IMR-90 (cell line): ENCODE measurements around the gene FREM3. TPM values are rescaled to one million over a fixed set of nuclear protein-coding genes. Genes with fewer than 3 reads are reported as not detected.

ENCODE experiments used
- ATAC-seq: fragments of 200-7000 bp; cut with Tn5 transposase; 2 replicates; pipeline ENCODE4 v1.9.1; 2020; ENCODE audit warnings: low read depth, mild to moderate bottlenecking, moderate library complexity
- BruUV-seq: library from RNA; stranded (reverse); fragments of 400-500 nt; replicated peaks from 2 replicates; lab custom pipeline; 2021; lab: Mats Ljungman, UMichigan
- CTCF ChIA-PET: fragments of 300-600 bp; formaldehyde crosslinking; extraction: SDS; loops from one replicate; lab custom pipeline; 2021; ENCODE audit warnings: antibody characterized with exemption; lab: Yijun Ruan, JAX
- POLR2A ChIA-PET: fragments of 300-600 bp; sonication (Branson Sonifier 250); formaldehyde crosslinking; loops from one replicate; lab custom pipeline; 2022; ENCODE audit warnings: antibody characterized with exemption; ENCODE audit not compliant: unreplicated experiment; lab: Charles Lee
- DNase-seq: peaks from one replicate; pipeline ENCODE4 v3.0.0; 2013
- H2AFZ ChIP-seq: replicated peaks from 2 replicates; pipeline ENCODE3; 2013; ENCODE audit warnings: low read length, mild to moderate bottlenecking; ENCODE audit not compliant: poor library complexity
- H2AK5ac ChIP-seq: 2 replicates; pipeline ENCODE4 v1.6.1; 2013; ENCODE audit warnings: low read depth, low read length, inconsistent platforms
- H2AK9ac ChIP-seq: replicated peaks from 2 replicates; pipeline ENCODE3; 2013; ENCODE audit warnings: mild to moderate bottlenecking, low read depth, low read length, moderate library complexity; ENCODE audit not compliant: poor library complexity
- H2BK120ac ChIP-seq: 2 replicates; pipeline ENCODE4 v1.6.1; 2013; ENCODE audit warnings: low read depth, low read length, inconsistent platforms
- H2BK15ac ChIP-seq: 3 replicates; pipeline ENCODE4 v1.6.1; 2013; ENCODE audit warnings: low read depth, low read length, inconsistent platforms
- H2BK20ac ChIP-seq: 2 replicates; pipeline ENCODE4 v1.6.1; 2013; ENCODE audit warnings: low read depth, mild to moderate bottlenecking, inconsistent platforms, low read length, moderate library complexity
- H2BK5ac ChIP-seq: 2 replicates; pipeline ENCODE4 v1.6.1; 2013; ENCODE audit warnings: mild to moderate bottlenecking, low read depth, low read length, inconsistent platforms; ENCODE audit not compliant: poor library complexity, severe bottlenecking
- H3K14ac ChIP-seq: replicated peaks from 2 replicates; pipeline ENCODE4 v1.6.1; 2013; ENCODE audit warnings: low read depth, low read length, inconsistent platforms
- H3K18ac ChIP-seq: 2 replicates; pipeline ENCODE4 v1.6.1; 2013; ENCODE audit warnings: low read depth, low read length, control low read depth
- H3K23ac ChIP-seq: 2 replicates; pipeline ENCODE4 v1.6.1; 2013; ENCODE audit warnings: low read depth, low read length, inconsistent platforms
- H3K27ac ChIP-seq: 2 replicates; pipeline ENCODE4 v1.5.1; 2013; ENCODE audit warnings: mild to moderate bottlenecking, control low read depth, low read length; ENCODE audit not compliant: insufficient read depth
- H3K27me3 ChIP-seq: 2 replicates; pipeline ENCODE4 v1.6.1; 2013; ENCODE audit warnings: low read length; ENCODE audit not compliant: control insufficient read depth, insufficient read depth
- H3K36me3 ChIP-seq: 2 replicates; pipeline ENCODE4 v1.6.1; 2013; ENCODE audit warnings: low read length, mixed read lengths; ENCODE audit not compliant: control insufficient read depth, insufficient read depth
- H3K4ac ChIP-seq: 2 replicates; pipeline ENCODE4 v1.6.1; 2013; ENCODE audit warnings: low read depth, low read length, inconsistent platforms
- H3K4me1 ChIP-seq: 2 replicates; pipeline ENCODE4 v1.6.1; 2013; ENCODE audit warnings: low read length, mixed read lengths; ENCODE audit not compliant: control insufficient read depth, insufficient read depth
- H3K4me2 ChIP-seq: 2 replicates; pipeline ENCODE4 v1.6.1; 2013; ENCODE audit warnings: low read depth, mild to moderate bottlenecking, control low read depth, low read length, moderate library complexity
- H3K4me3 ChIP-seq: 2 replicates; pipeline ENCODE4 v1.5.1; 2013; ENCODE audit warnings: low read depth, mild to moderate bottlenecking, control low read depth, low read length, moderate library complexity; ENCODE audit not compliant: insufficient read depth
- H3K56ac ChIP-seq: 2 replicates; pipeline ENCODE4 v1.6.1; 2013; ENCODE audit warnings: low read length, inconsistent platforms; ENCODE audit not compliant: insufficient read depth; ENCODE audit errors: extremely low read depth
- H3K79me1 ChIP-seq, 2 experiments: 2 replicates each; pipeline ENCODE4 v1.6.1; 2013; ENCODE audit warnings: low read length in 2 of 2, inconsistent platforms in 1 of 2, low read depth in 1 of 2
- H3K9ac ChIP-seq: 2 replicates; pipeline ENCODE4 v1.6.1; 2013; ENCODE audit warnings: low read depth, low read length, control low read depth
- H3K9me1 ChIP-seq: 2 replicates; pipeline ENCODE4 v1.6.1; 2013; ENCODE audit warnings: low read length, inconsistent platforms; ENCODE audit not compliant: insufficient read depth
- H3K9me3 ChIP-seq: 2 replicates; pipeline ENCODE4 v1.6.1; 2013; ENCODE audit warnings: low read length; ENCODE audit not compliant: control insufficient read depth, insufficient read depth
- H4K20me1 ChIP-seq: 2 replicates; pipeline ENCODE4 v1.6.1; 2013; ENCODE audit warnings: low read length, inconsistent platforms; ENCODE audit not compliant: insufficient read depth
- H4K5ac ChIP-seq: 2 replicates; pipeline ENCODE4 v1.6.1; 2013; ENCODE audit warnings: mild to moderate bottlenecking, low read depth, low read length, control low read depth
- H4K8ac ChIP-seq, 2 experiments: 2 replicates each; pipeline ENCODE4 v1.6.1; 2013; ENCODE audit warnings: low read depth in 2 of 2, low read length in 2 of 2, control low read depth in 1 of 2, inconsistent platforms in 1 of 2
- H4K91ac ChIP-seq: 2 replicates; pipeline ENCODE4 v1.6.1; 2013; ENCODE audit warnings: low read depth, low read length, inconsistent platforms; ENCODE audit not compliant: insufficient read depth
- BHLHE40 ChIP-seq: fragments of 150-350 bp; IDR thresholded peaks from 2 replicates; pipeline ENCODE4 v1.6.1; 2016; ENCODE audit warnings: mild to moderate bottlenecking, low read depth, low read length
- CEBPB ChIP-seq: IDR thresholded peaks from 2 replicates; pipeline ENCODE4 v1.6.1; 2012; ENCODE audit warnings: low read depth, low read length, improper control_type of control experiment
- CHD1 ChIP-seq: IDR thresholded peaks from 2 replicates; pipeline ENCODE4 v1.6.1; 2012; ENCODE audit warnings: low read depth, low read length, improper control_type of control experiment
- ELK1 ChIP-seq: fragments of 150-350 bp; IDR thresholded peaks from 2 replicates; pipeline ENCODE4 v1.6.1; 2016; ENCODE audit warnings: low read depth, mild to moderate bottlenecking, low read length, moderate library complexity, borderline replicate concordance
- FOS ChIP-seq: fragments of 150-350 bp; IDR thresholded peaks from 2 replicates; pipeline ENCODE4 v1.6.1; 2016; ENCODE audit warnings: low read depth, low read length
- MAFK ChIP-seq: IDR thresholded peaks from 2 replicates; pipeline ENCODE4 v1.6.1; 2012; ENCODE audit warnings: low read depth, low read length, improper control_type of control experiment
- MAZ ChIP-seq: IDR thresholded peaks from 2 replicates; pipeline ENCODE4 v1.6.1; 2012; ENCODE audit warnings: low read depth, mild to moderate bottlenecking, low read length, improper control_type of control experiment, moderate library complexity, borderline replicate concordance
- MXI1 ChIP-seq: IDR thresholded peaks from 2 replicates; pipeline ENCODE4 v1.6.1; 2012; ENCODE audit warnings: low read depth, mild to moderate bottlenecking, low read length, moderate library complexity, borderline replicate concordance
- NFE2L2 ChIP-seq: fragments of 150-350 bp; IDR thresholded peaks from 2 replicates; pipeline ENCODE4 v1.6.1; 2016; ENCODE audit warnings: low read depth, mild to moderate bottlenecking, low read length
- POLR2A ChIP-seq: IDR thresholded peaks from 2 replicates; pipeline ENCODE4 v1.6.1; 2012; ENCODE audit warnings: mild to moderate bottlenecking, low read depth, low read length
- RAD21 ChIP-seq: IDR thresholded peaks from 2 replicates; pipeline ENCODE4 v1.6.1; 2012; ENCODE audit warnings: low read length, improper control_type of control experiment
- RCOR1 ChIP-seq: IDR thresholded peaks from 2 replicates; pipeline ENCODE4 v1.6.1; 2012; ENCODE audit warnings: mild to moderate bottlenecking, low read length, improper control_type of control experiment; ENCODE audit not compliant: insufficient replicate concordance
- RFX5 ChIP-seq: IDR thresholded peaks from 2 replicates; pipeline ENCODE4 v1.8.0; 2012; ENCODE audit warnings: low read depth, mild to moderate bottlenecking, low read length, moderate library complexity
- SMC3 ChIP-seq: fragments of 150-350 bp; IDR thresholded peaks from 2 replicates; pipeline ENCODE4 v1.6.1; 2016; ENCODE audit warnings: low read depth, mild to moderate bottlenecking, antibody characterized with exemption, low read length, moderate library complexity
- WGBS, 2 experiments: methylation state at CpG; one replicate each; pipeline versions ENCODE4 v1.1.5 to v1.1.7; 2013; ENCODE audit warnings: missing lambda C conversion rate in 2 of 2; ENCODE audit not compliant: insufficient read length in 1 of 2; ENCODE audit errors: extremely low coverage in 2 of 2; 5-methylcytosine and 5-hydroxymethylcytosine counted together
- dilution Hi-C: fragments of 300-500 bp; cut with HindIII; formaldehyde crosslinking; loops from one replicate; pipeline ENCODE4 v1.14.3; 2018; ENCODE audit warnings: low sequenced_read_pairs; ENCODE audit not compliant: unreplicated experiment
- in situ Hi-C: fragments of 300-500 bp; cut with MboI; formaldehyde crosslinking; loops from 3 replicates; pipeline ENCODE4 v1.14.3; 2019; ENCODE audit warnings: low sequenced_read_pairs, inconsistent platforms, mixed read lengths
- intact Hi-C: fragments of 100-400 bp; cut with micrococcal nuclease; formaldehyde crosslinking; loops from 2 replicates; pipeline ENCODE4 v1.10.0; 2022
- polyA plus RNA-seq, 3 experiments: library from polyadenylated mRNA; depleted of rRNA; stranded (reverse); fragments of >200 nt; gene quantifications; 2 replicates each; pipeline ENCODE4 v1.2.3, GENCODE V29; 2012; ENCODE audit warnings: low replicate concordance in 1 of 3
- total RNA-seq: library from RNA; depleted of rRNA; stranded (reverse); fragments of >200 nt; gene quantifications from 2 replicates; pipeline ENCODE4 v1.2.3, GENCODE V29; 2012
- TF ChIP-seq, protein P1 (sequence below): fragments of 150-350 bp; IDR thresholded peaks from 2 replicates; pipeline ENCODE4 v1.6.1; 2017; ENCODE audit warnings: mild to moderate bottlenecking, antibody characterized with exemption, low read length, low read depth
- TF ChIP-seq, protein P2 (sequence below): conservative IDR thresholded peaks from 2 replicates; pipeline ENCODE4 v1.5.1; 2012; ENCODE audit warnings: mild to moderate bottlenecking, low read depth, low read length, improper control_type of control experiment

Gene FREM3
- total and polyA plus RNA-seq, 2 of the 4 experiments (the other 2 are of a cell fraction), result not detected

DNA sequence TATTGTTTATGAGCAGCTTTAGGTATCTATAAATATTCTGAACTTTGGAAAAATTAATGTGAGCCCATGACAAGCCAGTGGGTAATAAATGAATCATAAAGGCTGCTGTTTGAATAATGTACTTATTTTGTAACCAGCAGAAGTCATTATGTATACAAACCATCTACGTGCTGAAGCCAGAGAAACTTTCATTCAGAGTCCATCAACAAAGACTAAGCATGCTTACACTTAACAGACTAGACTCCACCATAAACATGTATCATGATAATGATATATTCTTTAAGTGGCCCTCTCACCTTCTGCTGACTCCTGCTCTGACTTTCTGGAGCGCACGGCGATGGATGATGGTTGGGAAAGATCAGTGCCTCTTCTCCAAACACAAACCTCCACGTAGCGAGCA lies 114.9 kb downstream of the FREM3 start:
- Histone ChIP-seq H2BK5ac (no peak overlapping the region), H4K20me1 (no peaks in the 10 kb centered on the region), H4K8ac (no peak overlapping the region), H3K9ac (no peak overlapping the region), H3K4me3 (no peak overlapping the region), H3K79me1 (no peaks in the 10 kb centered on the region), H2BK20ac (no peak overlapping the region), H4K91ac (no peak overlapping the region), H3K9me3 (no peaks in the 10 kb centered on the region), H3K4me1 (peaks cover 3% of the 10 kb centered on the region; the same call in 1 of the 2 replicates), H3K56ac (no peak overlapping the region), H3K4me2 (peak overlapping the region; percentile 50; the same call in 1 of the 2 replicates), H3K27me3 (no peaks in the 10 kb centered on the region), H3K14ac (no peak overlapping the region), H2AFZ (peak overlapping the region; percentile 29), H4K5ac (peak overlapping the region; percentile 2; the same call in 1 of the 2 replicates), H3K23ac (no peak overlapping the region), H3K9me1 (no peaks in the 10 kb centered on the region), H2BK15ac (no peak overlapping the region), H3K27ac (peak overlapping the region; percentile 21; the same call in 1 of the 2 replicates), H2AK9ac (no peak overlapping the region), H3K18ac (0 out of 2 replicates have a peak overlapping the region, but pooled peaks have one; percentile 41), H3K4ac (no peak overlapping the region; the same call in 1 of the 2 replicates), H3K36me3 (no peaks in the 10 kb centered on the region), H2AK5ac (no peak overlapping the region), H2BK120ac (no peak overlapping the region; the same call in 1 of the 2 replicates)
- no TSS peak for BruUV-seq
- no CpG with 5 or more reads among the region's 6 CpGs for WGBS, 2 experiments
- ATAC-seq (peak; percentile 59), DNase-seq (no peak)
- POLR2A ChIA-PET, result no interaction called here
- in situ Hi-C loops, result no loop called here
- intact Hi-C loops, result no loop called here
- dilution Hi-C loops, result no loop called here
- CTCF ChIA-PET, result no interaction called here
- TF ChIP-seq NFE2L2, result no peak
- no peak for TF ChIP-seq FOS
- TF ChIP-seq MAFK, result no peak
- TF ChIP-seq RFX5, result no peak
- TF ChIP-seq, protein P1, sequence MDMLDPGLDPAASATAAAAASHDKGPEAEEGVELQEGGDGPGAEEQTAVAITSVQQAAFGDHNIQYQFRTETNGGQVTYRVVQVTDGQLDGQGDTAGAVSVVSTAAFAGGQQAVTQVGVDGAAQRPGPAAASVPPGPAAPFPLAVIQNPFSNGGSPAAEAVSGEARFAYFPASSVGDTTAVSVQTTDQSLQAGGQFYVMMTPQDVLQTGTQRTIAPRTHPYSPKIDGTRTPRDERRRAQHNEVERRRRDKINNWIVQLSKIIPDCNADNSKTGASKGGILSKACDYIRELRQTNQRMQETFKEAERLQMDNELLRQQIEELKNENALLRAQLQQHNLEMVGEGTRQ, result no peak
- no peak for TF ChIP-seq POLR2A
- TF ChIP-seq RCOR1, result no peak
- TF ChIP-seq BHLHE40, result no peak
- TF ChIP-seq MAZ, result no peak
- TF ChIP-seq SMC3, result no peak
- no peak for TF ChIP-seq CHD1
- no peak for TF ChIP-seq RAD21
- TF ChIP-seq ELK1, result no peak
- no peak for TF ChIP-seq CEBPB
- TF ChIP-seq, protein P2, sequence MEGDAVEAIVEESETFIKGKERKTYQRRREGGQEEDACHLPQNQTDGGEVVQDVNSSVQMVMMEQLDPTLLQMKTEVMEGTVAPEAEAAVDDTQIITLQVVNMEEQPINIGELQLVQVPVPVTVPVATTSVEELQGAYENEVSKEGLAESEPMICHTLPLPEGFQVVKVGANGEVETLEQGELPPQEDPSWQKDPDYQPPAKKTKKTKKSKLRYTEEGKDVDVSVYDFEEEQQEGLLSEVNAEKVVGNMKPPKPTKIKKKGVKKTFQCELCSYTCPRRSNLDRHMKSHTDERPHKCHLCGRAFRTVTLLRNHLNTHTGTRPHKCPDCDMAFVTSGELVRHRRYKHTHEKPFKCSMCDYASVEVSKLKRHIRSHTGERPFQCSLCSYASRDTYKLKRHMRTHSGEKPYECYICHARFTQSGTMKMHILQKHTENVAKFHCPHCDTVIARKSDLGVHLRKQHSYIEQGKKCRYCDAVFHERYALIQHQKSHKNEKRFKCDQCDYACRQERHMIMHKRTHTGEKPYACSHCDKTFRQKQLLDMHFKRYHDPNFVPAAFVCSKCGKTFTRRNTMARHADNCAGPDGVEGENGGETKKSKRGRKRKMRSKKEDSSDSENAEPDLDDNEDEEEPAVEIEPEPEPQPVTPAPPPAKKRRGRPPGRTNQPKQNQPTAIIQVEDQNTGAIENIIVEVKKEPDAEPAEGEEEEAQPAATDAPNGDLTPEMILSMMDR, result no peak
- no peak for TF ChIP-seq MXI1
